GM12878 (cell line): ENCODE measurements around the gene B9D1.

Experiments
- BCLAF1 ChIP-seq: fragments of 450-650 bp; IDR thresholded peaks from 2 replicates; pipeline ENCODE4 v1.6.1; 2017; ENCODE audit warnings: antibody characterized with exemption, mild to moderate bottlenecking, moderate library complexity
- EZH2 ChIP-seq: IDR thresholded peaks from 2 replicates; pipeline ENCODE4 v1.6.1; 2012; ENCODE audit warnings: low read depth, mild to moderate bottlenecking, control low read depth, inconsistent platforms, low read length, borderline replicate concordance; ENCODE audit not compliant: control insufficient read depth
- IKZF1 ChIP-seq: fragments of 450-650 bp; conservative IDR thresholded peaks from 2 replicates; pipeline ENCODE4 v1.6.1; 2017; ENCODE audit warnings: antibody characterized with exemption, mild to moderate bottlenecking
- MYC ChIP-seq: IDR thresholded peaks from 2 replicates; pipeline ENCODE4 v1.6.1; 2011; ENCODE audit warnings: mild to moderate bottlenecking, low read length, moderate library complexity, inconsistent platforms; ENCODE audit not compliant: insufficient read depth, insufficient replicate concordance, insufficient read length, severe bottlenecking
- NFYA ChIP-seq: IDR thresholded peaks from 2 replicates; pipeline ENCODE4 v1.6.1; 2011; ENCODE audit warnings: low read depth, mild to moderate bottlenecking, low read length, improper control_type of control experiment, borderline replicate concordance
- POLR2A ChIP-seq: IDR thresholded peaks from 2 replicates; pipeline ENCODE4 v1.6.1; 2011; ENCODE audit warnings: low read depth, mild to moderate bottlenecking, low read length
- RAD21 ChIP-seq: IDR thresholded peaks from 2 replicates; pipeline ENCODE4 v1.6.1; 2011; ENCODE audit warnings: mild to moderate bottlenecking, low read depth, low read length, moderate library complexity; ENCODE audit not compliant: insufficient read depth
- SMC3 ChIP-seq: IDR thresholded peaks from 2 replicates; pipeline ENCODE4 v1.6.1; 2011; ENCODE audit warnings: low read length, improper control_type of control experiment, borderline replicate concordance
- TF ChIP-seq, protein P1 (sequence below), 3 experiments: IDR thresholded peaks in 2 of 3; conservative IDR thresholded peaks in 1 of 3; 2 replicates each; pipeline ENCODE4 v1.5.1; 2011; ENCODE audit warnings: low read depth in 3 of 3, low read length in 3 of 3, mild to moderate bottlenecking in 3 of 3, control low read depth in 2 of 3, moderate library complexity in 2 of 3, inconsistent platforms in 1 of 3, mixed read lengths in 1 of 3; ENCODE audit not compliant: control insufficient read depth in 2 of 3, insufficient read depth in 1 of 3; ENCODE audit errors: extremely low read depth in 1 of 3

GRCh38 chr17:19363114-19363438, 553 bp upstream of the B9D1 start:
- TF ChIP-seq MYC, result no peak
- no peak for TF ChIP-seq POLR2A
- no peak for TF ChIP-seq EZH2
- TF ChIP-seq, protein P1, sequence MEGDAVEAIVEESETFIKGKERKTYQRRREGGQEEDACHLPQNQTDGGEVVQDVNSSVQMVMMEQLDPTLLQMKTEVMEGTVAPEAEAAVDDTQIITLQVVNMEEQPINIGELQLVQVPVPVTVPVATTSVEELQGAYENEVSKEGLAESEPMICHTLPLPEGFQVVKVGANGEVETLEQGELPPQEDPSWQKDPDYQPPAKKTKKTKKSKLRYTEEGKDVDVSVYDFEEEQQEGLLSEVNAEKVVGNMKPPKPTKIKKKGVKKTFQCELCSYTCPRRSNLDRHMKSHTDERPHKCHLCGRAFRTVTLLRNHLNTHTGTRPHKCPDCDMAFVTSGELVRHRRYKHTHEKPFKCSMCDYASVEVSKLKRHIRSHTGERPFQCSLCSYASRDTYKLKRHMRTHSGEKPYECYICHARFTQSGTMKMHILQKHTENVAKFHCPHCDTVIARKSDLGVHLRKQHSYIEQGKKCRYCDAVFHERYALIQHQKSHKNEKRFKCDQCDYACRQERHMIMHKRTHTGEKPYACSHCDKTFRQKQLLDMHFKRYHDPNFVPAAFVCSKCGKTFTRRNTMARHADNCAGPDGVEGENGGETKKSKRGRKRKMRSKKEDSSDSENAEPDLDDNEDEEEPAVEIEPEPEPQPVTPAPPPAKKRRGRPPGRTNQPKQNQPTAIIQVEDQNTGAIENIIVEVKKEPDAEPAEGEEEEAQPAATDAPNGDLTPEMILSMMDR (IDR thresholded peaks at IDR 0.05 in 2 of 3, conservative IDR thresholded peaks at IDR 0.05 in 1 of 3; ENCODE audit: control insufficient read depth in 2 of 3, extremely low read depth in 1 of 3, insufficient read depth in 1 of 3, low read depth in 3 of 3, low read length in 3 of 3), result no peak
- TF ChIP-seq SMC3, result no peak
- TF ChIP-seq RAD21, result no peak
- no peak for TF ChIP-seq NFYA
- no peak for TF ChIP-seq IKZF1
- no peak for TF ChIP-seq BCLAF1
